HG02623 (cell line): ENCODE measurements around the gene OBSCN.

Source experiments
- ATAC-seq: cut with Tn5 transposase; IDR thresholded peaks from one replicate; pipeline ENCODE4 v1.9.1; 2021; ENCODE audit warnings: moderate library complexity; ENCODE audit not compliant: unreplicated experiment

OBSCN gene

GRCh38 chr1:228428412-228428811, 220.6 kb downstream of the OBSCN start:
- no peak for ATAC-seq
